Activated T-helper 1 cell treated with anti-CD3 and anti-CD28 coated beads, Interleukin-2, amount 50 U/mL, for 16 hours (primary cell): Measurements from ENCODE around the gene FER1L5.

Experiments
- DNase-seq, 2 donors: peaks; one replicate each; pipeline ENCODE4 v3.0.0-alpha.2; 2020; ENCODE audit warnings: low read depth in 1 of 2, low spot score in 1 of 2

Gene FER1L5

GRCh38 chr2:96695602-96696001 lies 53.0 kb downstream of the FER1L5 start:
- DNase-seq, result no peak

DNA sequence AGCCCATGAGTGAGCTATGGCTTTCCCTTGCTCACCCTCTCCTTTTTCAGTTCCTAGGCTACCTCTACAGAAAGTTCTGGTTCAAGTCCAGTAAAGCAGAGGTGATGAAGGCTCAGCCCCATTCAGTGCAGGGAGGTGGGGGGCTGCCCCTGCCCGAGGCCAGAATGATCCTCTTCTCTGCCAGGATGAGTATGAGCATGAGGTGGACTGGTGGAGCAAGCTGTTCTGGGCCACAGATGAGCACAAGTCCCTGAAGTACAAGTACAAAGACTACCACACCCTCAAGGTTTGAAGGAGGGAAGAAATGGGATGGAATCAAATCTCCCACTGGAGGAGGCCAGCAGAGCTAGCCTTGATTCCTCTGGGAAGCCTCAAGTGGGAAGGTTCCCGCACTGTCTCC lies 54.9 kb downstream of the FER1L5 start:
- no peak for DNase-seq

GRCh38 chr2:96698221-96698861 lies 55.8 kb downstream of the FER1L5 start:
- no peak for DNase-seq

DNA sequence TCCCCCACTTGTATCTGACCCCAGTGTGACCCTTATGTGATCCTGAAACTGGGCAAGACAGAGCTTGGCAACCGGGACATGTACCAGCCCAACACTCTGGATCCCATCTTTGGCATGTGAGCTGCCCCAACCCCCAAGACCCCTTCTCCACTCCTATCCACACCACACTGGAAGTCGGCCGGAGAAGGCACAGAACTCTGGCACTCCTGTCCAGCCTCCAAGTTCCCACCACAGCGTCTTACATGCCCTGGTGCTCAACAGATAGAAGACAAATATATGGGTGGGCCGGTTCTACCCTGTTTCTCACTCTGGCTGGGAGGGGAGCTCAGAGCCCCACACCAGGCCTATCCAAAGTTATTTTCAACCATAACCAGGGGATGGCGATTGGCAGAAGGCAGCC lies 56.5 kb downstream of the FER1L5 start:
- no peak for DNase-seq

- no peak for DNase-seq
Observed at GRCh38 chr2:96699621-96700020, 57.1 kb downstream of the FER1L5 start.

GRCh38 chr2:96700086-96700485 lies 57.5 kb downstream of the FER1L5 start:
- no peak for DNase-seq

DNA sequence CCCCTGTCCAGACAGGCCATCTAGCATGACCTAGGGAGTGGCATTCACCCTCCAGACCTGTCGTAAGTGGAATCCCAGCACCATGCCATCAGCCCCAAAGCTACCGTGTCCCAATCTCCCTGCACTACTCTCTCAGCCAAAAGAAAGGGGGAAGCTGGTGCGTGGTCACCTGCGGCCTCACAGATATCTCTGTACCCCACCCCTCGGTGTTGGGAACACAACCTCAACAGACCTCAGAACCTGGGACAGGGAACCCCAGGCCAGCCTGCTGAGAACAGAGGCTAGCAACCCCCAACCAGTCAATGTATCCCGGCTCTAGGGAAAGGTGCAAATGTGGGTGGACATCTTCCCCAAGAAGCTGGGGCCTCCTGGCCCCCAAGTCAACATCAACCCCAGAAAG lies 59.1 kb downstream of the FER1L5 start:
- no peak for DNase-seq

GRCh38 chr2:96702098-96702785 lies 59.7 kb downstream of the FER1L5 start:
- no peak for DNase-seq

DNA sequence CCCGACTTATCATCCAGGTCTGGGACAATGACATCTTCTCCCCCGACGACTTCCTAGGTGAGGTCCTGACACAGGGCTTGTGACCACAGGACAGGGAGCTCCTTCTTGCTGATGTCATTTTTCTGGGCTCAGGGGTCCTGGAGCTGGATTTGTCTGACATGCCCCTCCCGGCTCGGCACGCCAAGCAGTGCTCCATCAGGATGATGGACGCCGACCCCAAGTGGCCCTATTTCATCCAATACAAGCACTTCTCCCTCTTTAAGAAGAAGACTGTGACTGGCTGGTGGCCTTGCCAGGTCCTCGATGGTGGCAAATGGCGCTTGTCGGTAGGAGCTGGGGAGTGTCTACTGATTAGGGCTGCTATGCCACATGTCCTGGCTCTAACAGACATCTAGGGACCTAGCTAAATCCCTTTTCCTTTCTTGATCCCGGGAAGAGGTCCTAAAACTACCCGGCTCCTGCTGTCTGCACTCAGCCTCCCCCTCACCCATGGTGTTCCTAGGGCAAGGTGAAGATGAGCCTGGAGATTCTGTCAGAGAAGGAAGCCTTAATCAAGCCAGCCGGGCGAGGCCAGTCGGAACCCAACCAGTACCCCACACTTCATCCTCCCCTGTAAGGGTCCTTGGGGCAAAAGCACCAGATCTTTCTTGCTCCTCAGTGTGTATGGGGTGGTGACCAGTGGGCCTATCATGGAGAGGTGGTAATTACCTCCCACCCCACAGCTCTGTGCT lies 60.6 kb downstream of the FER1L5 start:
- DNase-seq, result no peak

DNA sequence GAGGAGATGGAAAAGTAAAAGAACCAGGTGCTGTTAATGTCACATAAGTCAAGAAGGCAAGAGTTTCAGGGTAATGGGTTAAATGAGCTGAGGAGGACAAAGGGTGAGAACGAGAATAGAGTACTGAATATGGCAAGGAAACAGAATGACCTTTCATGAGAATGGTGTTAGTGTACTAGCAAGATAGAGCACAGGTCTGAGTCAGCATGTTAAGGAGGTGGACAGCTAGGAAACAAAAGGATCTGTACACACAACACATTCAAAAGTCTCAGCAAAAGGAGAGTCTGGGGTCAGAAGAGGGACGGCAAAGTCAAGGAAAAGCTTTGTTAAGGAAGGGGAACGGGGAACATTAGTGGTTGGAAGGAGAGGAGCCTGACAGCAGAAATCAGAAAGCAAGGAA lies 68.4 kb downstream of the FER1L5 start:
- no peak for DNase-seq

- no peak for DNase-seq
Observed at GRCh38 chr2:96715658-96716057, 73.1 kb downstream of the FER1L5 start.

GRCh38 chr2:96716388-96716787 lies 73.8 kb downstream of the FER1L5 start:
- no peak for DNase-seq

DNA sequence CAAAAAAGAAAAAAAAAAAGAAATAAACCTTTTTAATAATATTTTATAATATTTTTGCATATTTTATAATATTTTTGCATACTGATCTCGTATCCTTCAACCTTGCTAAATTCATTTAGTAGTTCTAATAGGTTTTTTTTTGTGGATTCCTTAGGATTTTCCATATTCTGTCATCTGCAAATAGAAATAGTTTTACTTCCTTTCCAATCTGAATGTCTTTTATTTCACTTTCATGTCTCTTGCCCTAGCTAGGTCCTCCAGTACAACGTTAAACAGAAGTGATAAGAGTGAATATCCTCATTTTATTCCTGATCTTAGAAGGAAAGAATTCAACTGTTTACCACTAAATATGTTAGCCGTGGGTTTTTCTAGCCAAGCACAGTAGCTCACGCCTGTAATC lies 83.6 kb downstream of the FER1L5 start:
- DNase-seq, result no peak

- DNase-seq, result no peak
Observed at GRCh38 chr2:96727431-96727830, 84.9 kb downstream of the FER1L5 start.

DNA sequence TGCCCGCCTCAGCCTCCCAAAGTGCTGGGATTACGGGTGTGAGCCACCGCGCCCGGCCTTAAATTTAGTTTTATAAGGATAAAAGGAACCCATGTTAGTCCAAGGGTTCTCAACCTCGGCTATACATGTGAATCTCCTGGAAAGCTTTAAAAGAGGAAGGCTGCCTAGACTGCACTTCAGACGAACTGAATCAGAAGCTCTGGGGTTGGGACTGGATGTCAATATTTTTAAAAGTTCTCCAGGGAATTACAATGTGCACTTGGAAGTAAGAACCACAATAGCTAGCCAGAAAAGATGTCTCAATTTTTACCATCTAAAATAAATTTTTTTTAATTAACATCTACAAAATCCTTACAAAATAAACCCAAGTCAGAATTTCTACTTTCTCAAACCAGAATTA lies 87.2 kb downstream of the FER1L5 start:
- no peak for DNase-seq

GRCh38 chr2:96730212-96730611 lies 87.6 kb downstream of the FER1L5 start:
- DNase-seq, result no peak

DNA sequence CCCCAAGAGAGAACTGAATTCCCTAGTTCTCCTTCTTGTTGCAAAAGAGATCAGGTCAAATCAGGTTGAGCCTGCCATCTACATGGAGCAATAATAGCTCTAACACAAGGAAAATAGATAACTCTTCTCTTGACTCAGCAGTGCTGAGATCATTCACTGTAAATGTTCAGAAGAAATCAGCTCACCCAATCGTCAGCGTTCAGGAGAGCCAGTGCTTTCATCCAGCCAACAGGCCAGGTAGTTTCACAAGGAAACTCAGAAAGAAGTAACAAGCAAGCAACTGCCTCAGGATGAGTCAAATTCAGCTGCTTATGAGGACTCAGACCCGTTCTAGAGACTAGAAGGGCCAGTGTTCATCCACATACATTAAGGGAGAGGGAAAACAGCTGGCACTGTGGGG lies 91.4 kb downstream of the FER1L5 start:
- no peak for DNase-seq

DNA sequence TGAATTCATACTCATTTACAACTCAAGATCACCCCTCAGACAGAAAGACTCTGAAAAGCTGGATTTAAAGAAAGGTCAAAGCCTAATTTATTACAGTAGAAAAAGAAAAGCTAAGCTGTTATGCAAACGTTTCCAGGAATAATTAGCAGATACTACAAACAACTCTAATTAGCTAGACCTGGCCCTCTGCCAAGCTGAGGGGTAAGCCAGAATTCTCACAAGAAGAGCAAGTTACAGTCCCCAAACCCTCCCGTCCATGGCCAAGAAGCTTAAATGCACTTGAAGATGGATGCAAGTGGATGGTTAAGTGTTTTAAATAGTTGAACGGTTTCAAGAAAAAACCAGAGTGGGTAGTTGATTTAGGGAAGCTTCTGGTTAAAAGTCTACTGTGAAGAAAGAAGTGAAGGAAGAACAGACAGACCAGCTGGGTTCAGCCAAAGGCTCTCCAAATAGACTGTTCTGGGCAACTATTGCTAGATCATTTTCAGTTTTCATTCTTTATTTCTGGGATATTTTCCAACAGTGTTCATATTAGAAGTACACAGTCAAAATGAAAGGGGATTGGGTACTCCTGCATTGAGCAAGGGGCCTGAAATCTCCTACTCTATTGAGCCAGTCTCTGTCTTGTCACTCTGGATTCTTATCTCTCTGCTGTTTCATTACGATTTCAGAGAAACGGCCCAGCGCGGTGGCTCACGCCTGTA lies 92.5 kb downstream of the FER1L5 start:
- no peak for DNase-seq

- DNase-seq, result no peak
Observed at GRCh38 chr2:96737251-96737650, 94.7 kb downstream of the FER1L5 start.

GRCh38 chr2:96737831-96738230 lies 95.3 kb downstream of the FER1L5 start:
- no peak for DNase-seq

DNA sequence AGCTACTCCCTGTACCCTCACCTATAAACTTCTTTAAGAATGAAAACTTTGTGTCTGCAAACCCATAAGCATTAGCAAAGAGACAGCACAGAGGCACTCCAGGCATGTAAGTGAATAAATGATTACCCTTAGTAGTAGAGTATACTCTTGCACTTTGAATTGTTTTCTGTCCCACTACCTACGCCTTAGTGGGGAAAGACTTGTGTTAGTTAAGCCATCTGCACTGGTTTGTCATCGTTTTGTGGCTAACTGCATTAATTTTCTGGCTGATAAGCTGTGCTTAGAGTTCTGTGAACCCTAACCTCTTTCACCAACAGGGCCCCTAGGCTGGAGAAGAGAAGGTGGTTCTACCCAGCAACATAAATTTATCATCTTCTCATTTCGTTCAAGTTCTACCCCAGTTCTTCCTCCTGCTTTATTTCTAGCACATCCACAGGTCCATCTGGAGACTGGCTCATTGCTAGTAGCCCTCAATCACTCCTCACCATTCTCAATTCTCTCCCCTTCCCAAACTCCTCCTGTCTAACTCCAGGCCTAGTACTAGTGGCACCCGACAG lies 96.6 kb downstream of the FER1L5 start:
- DNase-seq, result no peak
